Activated CD4-positive, alpha-beta memory T cell treated with anti-CD3 and anti-CD28 coated beads, Interleukin-2, amount 10 ng/mL, durations not matched to agents 7 days and 5 days (primary cell): ENCODE results near the gene CCDC183. TPM values are rescaled to one million over a fixed set of nuclear protein-coding genes. Genes with fewer than 3 reads are reported as not detected.
A peak's percentile ranks its signal among the peaks of the same experiment; 100 is the strongest.
"Not testable (repeated sequence)": the region's sequence is repeated elsewhere in the genome, so short reads cannot be mapped to it uniquely, and the experiment has no call there.

ENCODE experiments used
- CTCF ChIA-PET: fragments of 350-600 bp; sonication (Branson Sonifier 250); formaldehyde crosslinking; loops from one replicate; lab custom pipeline; 2021; ENCODE audit warnings: antibody characterized with exemption, inconsistent platforms; lab: Charles Lee
- POLR2A ChIA-PET: fragments of 350-600 bp; sonication (Branson Sonifier 250); formaldehyde crosslinking; loops from one replicate; lab custom pipeline; 2021; ENCODE audit warnings: antibody characterized with exemption; lab: Charles Lee
- DNase-seq: peaks from one replicate; pipeline ENCODE4 v3.0.0-alpha.2; 2020
- H3K27ac Mint-ChIP-seq: one replicate; pipeline ENCODE4 v1.8.0; 2021; ENCODE audit warnings: mild to moderate bottlenecking, mixed read lengths
- H3K27me3 Mint-ChIP-seq: one replicate; pipeline ENCODE4 v1.8.0; 2021; ENCODE audit warnings: mixed read lengths
- H3K36me3 Mint-ChIP-seq: one replicate; pipeline ENCODE4 v1.8.0; 2021; ENCODE audit warnings: low read depth, mixed read lengths
- H3K4me1 Mint-ChIP-seq: one replicate; pipeline ENCODE4 v1.8.0; 2021; ENCODE audit warnings: mixed read lengths
- H3K4me3 Mint-ChIP-seq: one replicate; pipeline ENCODE4 v1.8.0; 2021; ENCODE audit warnings: mild to moderate bottlenecking, mixed read lengths
- H3K9me3 Mint-ChIP-seq: one replicate; pipeline ENCODE4 v1.8.0; 2021; ENCODE audit warnings: mixed read lengths
- total RNA-seq, 2 experiments: library from RNA; stranded (reverse); gene quantifications; one replicate each; pipeline ENCODE4 v1.2.3, GENCODE V29; 2021

The CCDC183 gene
- total RNA-seq, 2 experiments from 2014 or later = 0.96 to 1.4 TPM

GRCh38 chr9:136762221-136762691 lies 33.9 kb upstream of the CCDC183 start:
- Mint-ChIP-seq H3K4me3 (no peak overlapping the region), H3K36me3 (no peaks in the 10 kb centered on the region), H3K4me1 (peaks cover 10% of the 10 kb centered on the region), H3K9me3 (no peaks in the 10 kb centered on the region), H3K27ac (no peak overlapping the region), H3K27me3 (peaks cover 5% of the 10 kb centered on the region)
- no peak for DNase-seq
- POLR2A ChIA-PET = interaction anchor here (1.2 kb wide), 1 partner anchor 11 kb away, joined by 4 read pairs; no protein-coding TSS in a partner anchor
- CTCF ChIA-PET = no interaction called here

GRCh38 chr9:136762915-136763648 lies 33.1 kb upstream of the CCDC183 start:
- H3K27ac Mint-ChIP-seq = no peak overlapping the region
- DNase-seq = peak; percentile 43
- CTCF ChIA-PET = no interaction called here
- no peaks in the 10 kb centered on the region for H3K36me3 Mint-ChIP-seq
- H3K4me3 Mint-ChIP-seq = no peak overlapping the region
- peaks cover 12% of the 10 kb centered on the region for H3K4me1 Mint-ChIP-seq
- no peaks in the 10 kb centered on the region for H3K9me3 Mint-ChIP-seq
- POLR2A ChIA-PET = interaction anchor here (0.9 to 1.2 kb wide), 2 partner anchors 12 to 35 kb away, joined by 3 to 4 read pairs; no protein-coding TSS in a partner anchor
- peaks cover 10% of the 10 kb centered on the region for H3K27me3 Mint-ChIP-seq

- H3K4me1 Mint-ChIP-seq = peaks cover 12% of the 10 kb centered on the region
- POLR2A ChIA-PET = interaction anchor here (0.9 kb wide), 1 partner anchor 35 kb away, joined by 3 read pairs; no protein-coding TSS in a partner anchor
- H3K36me3 Mint-ChIP-seq = no peaks in the 10 kb centered on the region
- H3K9me3 Mint-ChIP-seq = no peaks in the 10 kb centered on the region
- peaks cover 10% of the 10 kb centered on the region for H3K27me3 Mint-ChIP-seq
- no peak overlapping the region for H3K4me3 Mint-ChIP-seq
- CTCF ChIA-PET = no interaction called here
- no peak for DNase-seq
- no peak overlapping the region for H3K27ac Mint-ChIP-seq
Measured at GRCh38 chr9:136763649-136764035, 32.5 kb upstream of the CCDC183 start.

GRCh38 chr9:136764301-136764891 lies 31.7 kb upstream of the CCDC183 start, which contains the start of gene LCN15:
Gene LCN15, minus strand, starts transcription at chr9:136764518. Its CDS starts 30 bp downstream, at chr9:136764488.
- ChIA-PET CTCF (no interaction called here), POLR2A (no interaction called here)
- no peaks in the 10 kb centered on the region for H3K9me3 Mint-ChIP-seq
- DNase-seq = no peak
- peaks cover 12% of the 10 kb centered on the region for H3K4me1 Mint-ChIP-seq
- H3K27ac Mint-ChIP-seq = no peak within 1 kb of the TSS
- peaks cover 10% of the 10 kb centered on the region for H3K27me3 Mint-ChIP-seq
- H3K36me3 Mint-ChIP-seq = no peaks in the 10 kb centered on the region
- H3K4me3 Mint-ChIP-seq = no peak within 1 kb of the TSS

GRCh38 chr9:136765041-136765440 lies 31.1 kb upstream of the CCDC183 start:
- Mint-ChIP-seq H3K27me3 (peaks cover 10% of the 10 kb centered on the region), H3K27ac (no peak overlapping the region), H3K36me3 (no peaks in the 10 kb centered on the region), H3K4me3 (no peak overlapping the region), H3K9me3 (no peaks in the 10 kb centered on the region), H3K4me1 (peaks cover 14% of the 10 kb centered on the region)
- no peak for DNase-seq
- ChIA-PET CTCF (no interaction called here), POLR2A (no interaction called here)

GRCh38 chr9:136765745-136766409 lies 30.3 kb upstream of the CCDC183 start:
- POLR2A ChIA-PET = interaction anchor here (1.0 kb wide), 1 partner anchor 12 kb away, joined by 3 read pairs; no protein-coding TSS in a partner anchor
- not testable (repeated sequence) for H3K4me3 Mint-ChIP-seq, DNase-seq, H3K36me3 Mint-ChIP-seq, H3K9me3 Mint-ChIP-seq, H3K27ac Mint-ChIP-seq
- Mint-ChIP-seq H3K27me3 (peaks cover 10% of the 10 kb centered on the region), H3K4me1 (peaks cover 12% of the 10 kb centered on the region)
- CTCF ChIA-PET = interaction anchor here (1.0 to 3.8 kb wide), 5 partner anchors 13 to 28 kb away, joined by 3 to 20 read pairs (median 4); no protein-coding TSS in a partner anchor

GRCh38 chr9:136766410-136767120 lies 29.6 kb upstream of the CCDC183 start:
- not testable (repeated sequence) for H3K36me3 Mint-ChIP-seq, H3K27ac Mint-ChIP-seq, H3K4me3 Mint-ChIP-seq, H3K9me3 Mint-ChIP-seq
- H3K27me3 Mint-ChIP-seq = peaks cover 10% of the 10 kb centered on the region
- CTCF ChIA-PET = interaction anchor here (1.0 to 3.8 kb wide), 5 partner anchors 12 to 27 kb away, joined by 3 to 20 read pairs (median 4); no protein-coding TSS in a partner anchor
- peaks cover 12% of the 10 kb centered on the region for H3K4me1 Mint-ChIP-seq
- DNase-seq = peak; percentile 62
- POLR2A ChIA-PET = interaction anchor here (1.0 to 1.1 kb wide), 2 partner anchors 11 to 29 kb away, joined by 3 read pairs; partner anchors contain the start of gene CCDC183

- Mint-ChIP-seq H3K4me3 (no peak overlapping the region), H3K4me1 (peaks cover 16% of the 10 kb centered on the region), H3K36me3 (peaks cover 7% of the 10 kb centered on the region), H3K27ac (no peak overlapping the region), H3K27me3 (peaks cover 10% of the 10 kb centered on the region), H3K9me3 (peaks cover 12% of the 10 kb centered on the region)
- peak; percentile 63 for DNase-seq
- POLR2A ChIA-PET = no interaction called here
- CTCF ChIA-PET = interaction anchor here (0.6 kb wide), 1 partner anchor 11 kb away, joined by 3 read pairs; no protein-coding TSS in a partner anchor
Measured at GRCh38 chr9:136769710-136770191, 26.4 kb upstream of the CCDC183 start.

- Mint-ChIP-seq H3K4me3 (no peak overlapping the region), H3K36me3 (peaks cover 7% of the 10 kb centered on the region), H3K4me1 (peaks cover 10% of the 10 kb centered on the region), H3K9me3 (peaks cover 12% of the 10 kb centered on the region), H3K27ac (no peak overlapping the region), H3K27me3 (peaks cover 10% of the 10 kb centered on the region)
- ChIA-PET POLR2A (no interaction called here), CTCF (no interaction called here)
- no peak for DNase-seq
Measured at GRCh38 chr9:136771907-136772415, 24.2 kb upstream of the CCDC183 start.

GRCh38 chr9:136773386-136774044 lies 22.6 kb upstream of the CCDC183 start:
- ChIA-PET POLR2A (interaction anchor here (1.9 kb wide), 1 partner anchor 12 kb away, joined by 4 read pairs; no protein-coding TSS in a partner anchor), CTCF (no interaction called here)
- peak; percentile 29 for DNase-seq
- Mint-ChIP-seq H3K4me1 (peaks cover 8% of the 10 kb centered on the region), H3K9me3 (peaks cover 12% of the 10 kb centered on the region), H3K27me3 (peaks cover 14% of the 10 kb centered on the region), H3K27ac (no peak overlapping the region), H3K36me3 (peaks cover 7% of the 10 kb centered on the region), H3K4me3 (no peak overlapping the region)

GRCh38 chr9:136774416-136775045 lies 21.6 kb upstream of the CCDC183 start:
- ChIA-PET CTCF (interaction anchor here (4.9 kb wide), 1 partner anchor 13 kb away, joined by 22 read pairs; no protein-coding TSS in a partner anchor), POLR2A (interaction anchor here (1.2 to 1.9 kb wide), 2 partner anchors 13 to 23 kb away, joined by 3 to 4 read pairs; no protein-coding TSS in a partner anchor)
- Mint-ChIP-seq H3K9me3 (peaks cover 12% of the 10 kb centered on the region), H3K27me3 (peaks cover 22% of the 10 kb centered on the region), H3K27ac (no peak overlapping the region), H3K36me3 (peaks cover 7% of the 10 kb centered on the region), H3K4me3 (no peak overlapping the region), H3K4me1 (peaks cover 8% of the 10 kb centered on the region)
- no peak for DNase-seq
